ENCODE results near the gene KLHL14.

DNA sequence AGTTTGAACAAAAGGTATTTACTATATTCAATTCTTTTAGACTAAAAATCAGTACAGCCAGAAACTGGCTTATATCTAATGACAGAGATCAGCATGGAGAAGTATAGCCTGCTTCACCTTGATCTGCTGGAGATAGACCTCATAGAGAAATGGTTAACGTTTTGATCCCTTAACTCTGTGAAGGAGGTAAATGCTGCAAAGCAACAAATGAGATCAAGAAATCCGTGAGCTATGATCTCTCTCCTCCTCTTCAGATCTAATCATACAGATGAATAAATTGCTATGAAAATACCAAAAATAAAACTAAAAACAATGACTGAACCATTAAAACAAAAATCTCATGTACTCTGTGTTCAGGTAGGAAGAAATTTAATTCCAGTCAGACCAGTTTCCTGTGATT lies 42.8 kb downstream of the KLHL14 start:
- TF ChIP-seq, protein P1, sequence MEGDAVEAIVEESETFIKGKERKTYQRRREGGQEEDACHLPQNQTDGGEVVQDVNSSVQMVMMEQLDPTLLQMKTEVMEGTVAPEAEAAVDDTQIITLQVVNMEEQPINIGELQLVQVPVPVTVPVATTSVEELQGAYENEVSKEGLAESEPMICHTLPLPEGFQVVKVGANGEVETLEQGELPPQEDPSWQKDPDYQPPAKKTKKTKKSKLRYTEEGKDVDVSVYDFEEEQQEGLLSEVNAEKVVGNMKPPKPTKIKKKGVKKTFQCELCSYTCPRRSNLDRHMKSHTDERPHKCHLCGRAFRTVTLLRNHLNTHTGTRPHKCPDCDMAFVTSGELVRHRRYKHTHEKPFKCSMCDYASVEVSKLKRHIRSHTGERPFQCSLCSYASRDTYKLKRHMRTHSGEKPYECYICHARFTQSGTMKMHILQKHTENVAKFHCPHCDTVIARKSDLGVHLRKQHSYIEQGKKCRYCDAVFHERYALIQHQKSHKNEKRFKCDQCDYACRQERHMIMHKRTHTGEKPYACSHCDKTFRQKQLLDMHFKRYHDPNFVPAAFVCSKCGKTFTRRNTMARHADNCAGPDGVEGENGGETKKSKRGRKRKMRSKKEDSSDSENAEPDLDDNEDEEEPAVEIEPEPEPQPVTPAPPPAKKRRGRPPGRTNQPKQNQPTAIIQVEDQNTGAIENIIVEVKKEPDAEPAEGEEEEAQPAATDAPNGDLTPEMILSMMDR (conservative IDR thresholded peaks at IDR 0.05; ENCODE audit: low read depth in 2 of 2), result no peak
- TF ChIP-seq CREB1 (CRISPR knock-in tag; IDR thresholded peaks at IDR 0.05; ENCODE audit: low read depth) (no peak), REST (IDR thresholded peaks at IDR 0.05; ENCODE audit: unreplicated experiment) (no peak), EZH2phosphoT487 (IDR thresholded peaks at IDR 0.05; ENCODE audit: unreplicated experiment) (no peak), JUNB (IDR thresholded peaks at IDR 0.05; ENCODE audit: unreplicated experiment) (no peak), POLR2AphosphoS5 (IDR thresholded peaks at IDR 0.05; ENCODE audit: low read depth) (no peak), ZNF114 (CRISPR knock-in tag; IDR thresholded peaks at IDR 0.05) (no peak), EZH2 (IDR thresholded peaks at IDR 0.05; ENCODE audit: low read depth, unreplicated experiment) (no peak), ZNF331 (CRISPR knock-in tag; IDR thresholded peaks at IDR 0.05; ENCODE audit: low read depth) (no peak), STAT1 (IDR thresholded peaks at IDR 0.05; ENCODE audit: unreplicated experiment) (no peak)
- TF ChIP-seq, protein P2, sequence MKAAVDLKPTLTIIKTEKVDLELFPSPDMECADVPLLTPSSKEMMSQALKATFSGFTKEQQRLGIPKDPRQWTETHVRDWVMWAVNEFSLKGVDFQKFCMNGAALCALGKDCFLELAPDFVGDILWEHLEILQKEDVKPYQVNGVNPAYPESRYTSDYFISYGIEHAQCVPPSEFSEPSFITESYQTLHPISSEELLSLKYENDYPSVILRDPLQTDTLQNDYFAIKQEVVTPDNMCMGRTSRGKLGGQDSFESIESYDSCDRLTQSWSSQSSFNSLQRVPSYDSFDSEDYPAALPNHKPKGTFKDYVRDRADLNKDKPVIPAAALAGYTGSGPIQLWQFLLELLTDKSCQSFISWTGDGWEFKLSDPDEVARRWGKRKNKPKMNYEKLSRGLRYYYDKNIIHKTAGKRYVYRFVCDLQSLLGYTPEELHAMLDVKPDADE (IDR thresholded peaks at IDR 0.05), result no peak

Data from GM23338 (cell line).